HL-60 (cell line): ENCODE results near the gene DHRS9.

Experiments
- GABPA ChIP-seq: IDR thresholded peaks from 2 replicates; pipeline ENCODE4 v1.6.1; 2012; ENCODE audit warnings: low read depth
- POLR2AphosphoS5 ChIP-seq: IDR thresholded peaks from 2 replicates; pipeline ENCODE4 v1.6.1; 2012; ENCODE audit warnings: low read depth
- SPI1 ChIP-seq: IDR thresholded peaks from 2 replicates; pipeline ENCODE4 v1.6.1; 2012; ENCODE audit warnings: low read depth, mild to moderate bottlenecking, borderline replicate concordance
- TF ChIP-seq, protein P1 (sequence below): IDR thresholded peaks from one replicate; pipeline ENCODE4 v1.5.1; 2011; ENCODE audit warnings: low read length, control low read depth, inconsistent platforms; ENCODE audit not compliant: insufficient read depth
- TF ChIP-seq, protein P2 (sequence below): IDR thresholded peaks from 2 replicates; pipeline ENCODE4 v1.6.1; 2012; ENCODE audit warnings: low read depth; ENCODE audit not compliant: insufficient replicate concordance

DNA sequence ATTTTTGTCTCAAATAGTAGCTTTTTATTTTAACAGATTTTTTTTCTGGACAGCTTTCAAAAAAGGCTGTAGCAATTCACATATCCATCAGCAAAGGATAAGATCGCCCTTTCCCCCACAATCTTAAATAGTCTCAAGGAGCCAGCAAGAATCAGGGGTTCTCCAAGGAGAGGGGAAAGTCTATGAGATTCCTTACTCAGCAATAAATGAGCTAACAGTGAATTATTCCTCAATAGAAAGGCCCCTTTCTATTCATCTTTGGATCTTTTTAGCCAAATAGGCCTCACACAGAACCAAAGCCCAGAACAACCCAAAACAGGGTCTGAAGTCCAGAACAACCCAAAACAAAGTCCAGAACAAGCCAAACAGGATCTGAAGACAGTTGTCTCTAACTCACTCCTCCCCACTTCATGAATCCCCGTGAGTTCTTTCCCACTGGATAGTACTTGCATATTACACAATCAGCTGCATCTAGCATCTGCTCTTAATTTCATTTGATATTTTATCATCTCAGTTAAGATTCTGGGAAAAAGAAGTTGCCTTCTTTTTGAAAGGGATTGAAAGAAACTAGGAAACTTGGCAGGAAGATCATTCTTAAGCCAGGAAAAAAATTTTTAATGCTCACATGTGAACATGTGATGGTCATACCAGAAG lies 3.4 kb upstream of the DHRS9 start:
- TF ChIP-seq, protein P1, sequence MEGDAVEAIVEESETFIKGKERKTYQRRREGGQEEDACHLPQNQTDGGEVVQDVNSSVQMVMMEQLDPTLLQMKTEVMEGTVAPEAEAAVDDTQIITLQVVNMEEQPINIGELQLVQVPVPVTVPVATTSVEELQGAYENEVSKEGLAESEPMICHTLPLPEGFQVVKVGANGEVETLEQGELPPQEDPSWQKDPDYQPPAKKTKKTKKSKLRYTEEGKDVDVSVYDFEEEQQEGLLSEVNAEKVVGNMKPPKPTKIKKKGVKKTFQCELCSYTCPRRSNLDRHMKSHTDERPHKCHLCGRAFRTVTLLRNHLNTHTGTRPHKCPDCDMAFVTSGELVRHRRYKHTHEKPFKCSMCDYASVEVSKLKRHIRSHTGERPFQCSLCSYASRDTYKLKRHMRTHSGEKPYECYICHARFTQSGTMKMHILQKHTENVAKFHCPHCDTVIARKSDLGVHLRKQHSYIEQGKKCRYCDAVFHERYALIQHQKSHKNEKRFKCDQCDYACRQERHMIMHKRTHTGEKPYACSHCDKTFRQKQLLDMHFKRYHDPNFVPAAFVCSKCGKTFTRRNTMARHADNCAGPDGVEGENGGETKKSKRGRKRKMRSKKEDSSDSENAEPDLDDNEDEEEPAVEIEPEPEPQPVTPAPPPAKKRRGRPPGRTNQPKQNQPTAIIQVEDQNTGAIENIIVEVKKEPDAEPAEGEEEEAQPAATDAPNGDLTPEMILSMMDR = no peak
- TF ChIP-seq POLR2AphosphoS5 (no peak), GABPA (no peak), SPI1 (no peak)
- TF ChIP-seq, protein P2, sequence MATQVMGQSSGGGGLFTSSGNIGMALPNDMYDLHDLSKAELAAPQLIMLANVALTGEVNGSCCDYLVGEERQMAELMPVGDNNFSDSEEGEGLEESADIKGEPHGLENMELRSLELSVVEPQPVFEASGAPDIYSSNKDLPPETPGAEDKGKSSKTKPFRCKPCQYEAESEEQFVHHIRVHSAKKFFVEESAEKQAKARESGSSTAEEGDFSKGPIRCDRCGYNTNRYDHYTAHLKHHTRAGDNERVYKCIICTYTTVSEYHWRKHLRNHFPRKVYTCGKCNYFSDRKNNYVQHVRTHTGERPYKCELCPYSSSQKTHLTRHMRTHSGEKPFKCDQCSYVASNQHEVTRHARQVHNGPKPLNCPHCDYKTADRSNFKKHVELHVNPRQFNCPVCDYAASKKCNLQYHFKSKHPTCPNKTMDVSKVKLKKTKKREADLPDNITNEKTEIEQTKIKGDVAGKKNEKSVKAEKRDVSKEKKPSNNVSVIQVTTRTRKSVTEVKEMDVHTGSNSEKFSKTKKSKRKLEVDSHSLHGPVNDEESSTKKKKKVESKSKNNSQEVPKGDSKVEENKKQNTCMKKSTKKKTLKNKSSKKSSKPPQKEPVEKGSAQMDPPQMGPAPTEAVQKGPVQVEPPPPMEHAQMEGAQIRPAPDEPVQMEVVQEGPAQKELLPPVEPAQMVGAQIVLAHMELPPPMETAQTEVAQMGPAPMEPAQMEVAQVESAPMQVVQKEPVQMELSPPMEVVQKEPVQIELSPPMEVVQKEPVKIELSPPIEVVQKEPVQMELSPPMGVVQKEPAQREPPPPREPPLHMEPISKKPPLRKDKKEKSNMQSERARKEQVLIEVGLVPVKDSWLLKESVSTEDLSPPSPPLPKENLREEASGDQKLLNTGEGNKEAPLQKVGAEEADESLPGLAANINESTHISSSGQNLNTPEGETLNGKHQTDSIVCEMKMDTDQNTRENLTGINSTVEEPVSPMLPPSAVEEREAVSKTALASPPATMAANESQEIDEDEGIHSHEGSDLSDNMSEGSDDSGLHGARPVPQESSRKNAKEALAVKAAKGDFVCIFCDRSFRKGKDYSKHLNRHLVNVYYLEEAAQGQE = no peak
